HG02763 (cell line): Measurements from ENCODE around the gene ME1.

Experiments used
- ATAC-seq: cut with Tn5 transposase; IDR thresholded peaks from one replicate; pipeline ENCODE4 v1.9.1; 2021; ENCODE audit warnings: mild to moderate bottlenecking, moderate library complexity; ENCODE audit not compliant: unreplicated experiment

The ME1 gene

DNA sequence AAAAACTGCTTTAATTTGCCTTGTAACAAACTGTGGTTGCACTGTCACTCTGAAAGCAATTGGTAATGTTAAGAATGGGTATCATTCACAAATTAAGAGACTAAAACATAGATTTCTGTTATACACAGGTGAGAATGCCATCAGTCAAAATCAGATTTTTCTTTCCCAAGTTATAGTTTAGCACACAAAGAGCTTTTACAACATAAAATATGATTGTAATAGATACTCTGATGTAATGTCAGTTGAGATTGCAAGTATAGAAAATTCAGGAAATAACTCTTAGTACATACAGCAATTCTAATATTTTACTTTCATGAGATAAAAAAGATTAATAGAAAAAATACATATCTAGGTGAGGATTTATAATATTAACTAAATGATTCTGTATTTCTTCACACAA, 2.3 kb upstream of the ME1 start:
- ATAC-seq = no peak

DNA sequence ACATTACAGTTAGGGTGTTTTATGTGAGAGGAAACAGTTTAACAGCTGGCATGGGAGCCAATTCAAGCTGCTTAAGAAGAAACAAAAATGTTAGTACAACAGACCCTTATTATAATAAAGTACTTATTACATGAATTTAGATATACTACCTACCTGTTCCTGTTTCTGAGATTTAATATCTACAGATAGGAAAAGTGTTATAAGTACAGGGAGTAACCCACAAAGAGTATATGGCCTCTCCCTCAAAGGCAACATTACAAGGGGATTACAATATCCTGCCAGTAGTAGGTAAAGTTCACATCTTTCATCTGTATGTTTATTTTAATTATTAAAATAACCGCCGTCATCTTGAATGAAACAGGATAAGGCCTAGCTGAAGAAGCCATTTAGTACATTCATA, 1.8 kb upstream of the ME1 start:
- no peak for ATAC-seq

DNA sequence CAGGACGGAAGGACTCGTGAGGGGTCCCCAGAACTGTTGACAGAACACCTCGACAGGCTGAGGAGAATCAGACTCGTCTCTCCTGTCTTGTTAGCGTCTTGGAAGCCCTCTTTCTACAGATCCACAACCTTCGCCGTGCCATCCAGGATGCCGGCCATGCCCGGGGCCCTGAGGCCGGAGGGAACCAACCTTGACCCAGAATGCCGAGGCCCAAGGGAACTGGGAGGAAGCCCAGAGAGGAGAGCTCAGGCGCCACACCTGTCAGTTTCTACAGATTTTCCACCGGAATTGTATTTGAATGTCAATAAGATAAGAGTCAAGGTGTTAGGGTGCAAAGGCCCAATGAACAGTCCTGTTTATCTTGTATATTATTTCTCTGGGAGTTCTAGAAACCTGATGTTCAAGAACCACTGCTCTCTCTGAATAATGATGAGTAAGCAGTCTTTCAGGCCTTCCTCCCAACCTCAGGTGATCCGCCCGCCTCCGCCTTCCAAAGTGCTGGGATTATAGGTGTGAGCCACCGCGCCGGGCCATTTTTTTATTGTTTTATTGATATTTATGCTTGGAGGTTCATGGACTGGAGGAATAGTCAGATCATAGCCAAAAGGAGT, 799 bp upstream of the ME1 start:
- ATAC-seq = no peak

DNA sequence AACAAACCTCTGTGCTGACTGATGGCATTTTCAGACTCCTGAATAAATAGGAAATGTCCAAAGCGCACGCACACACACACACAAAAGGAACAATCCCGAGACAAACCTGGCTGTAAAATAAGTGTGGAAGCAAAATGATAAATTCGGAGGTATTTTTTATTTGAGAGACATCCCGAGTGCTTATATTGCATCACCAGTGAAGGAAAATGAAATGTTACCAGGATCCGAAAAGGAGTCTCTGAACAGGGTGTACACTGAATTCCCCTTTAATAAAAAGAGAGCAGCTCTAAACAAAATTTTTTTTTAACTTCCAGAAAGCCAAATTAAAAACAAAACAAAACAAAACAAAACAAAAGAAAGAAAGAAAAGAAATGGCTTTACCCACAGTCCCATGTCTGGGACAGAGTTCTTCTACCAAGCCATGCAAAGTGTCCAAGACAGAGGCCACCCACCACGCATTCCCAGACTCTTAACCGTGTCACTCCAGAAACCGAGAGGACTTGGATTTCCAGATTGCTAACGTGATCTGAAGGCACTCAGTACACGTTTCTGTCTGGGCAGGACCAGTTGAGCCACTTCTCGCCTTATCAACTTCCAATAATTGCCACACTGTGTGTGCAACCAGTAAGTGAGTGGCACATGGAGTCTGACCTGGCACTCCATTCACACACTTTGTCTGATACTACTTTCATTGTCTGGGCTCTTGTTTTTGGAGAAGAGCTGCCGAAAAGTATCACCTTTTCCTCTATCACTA, 817 bp downstream of the ME1 start:
- peak; percentile 2 for ATAC-seq

DNA sequence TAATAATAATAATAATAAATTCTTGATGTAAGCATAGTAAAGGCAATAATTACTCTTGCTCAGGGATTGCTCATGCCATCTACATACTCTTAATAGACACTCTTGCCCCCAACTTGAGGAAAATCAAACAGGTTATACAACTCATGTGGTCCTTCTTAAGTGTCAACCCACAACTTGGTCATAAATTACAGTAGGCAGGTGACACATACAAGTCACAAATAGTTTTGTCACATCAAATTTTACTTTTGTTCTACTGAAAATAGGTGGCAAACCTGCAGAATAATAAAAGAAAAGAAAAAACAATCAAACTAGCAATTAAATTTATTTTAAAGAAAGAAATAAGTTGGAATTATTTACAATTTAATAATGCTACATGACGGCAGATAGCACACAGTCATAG, 1.6 kb downstream of the ME1 start:
- ATAC-seq = no peak

DNA sequence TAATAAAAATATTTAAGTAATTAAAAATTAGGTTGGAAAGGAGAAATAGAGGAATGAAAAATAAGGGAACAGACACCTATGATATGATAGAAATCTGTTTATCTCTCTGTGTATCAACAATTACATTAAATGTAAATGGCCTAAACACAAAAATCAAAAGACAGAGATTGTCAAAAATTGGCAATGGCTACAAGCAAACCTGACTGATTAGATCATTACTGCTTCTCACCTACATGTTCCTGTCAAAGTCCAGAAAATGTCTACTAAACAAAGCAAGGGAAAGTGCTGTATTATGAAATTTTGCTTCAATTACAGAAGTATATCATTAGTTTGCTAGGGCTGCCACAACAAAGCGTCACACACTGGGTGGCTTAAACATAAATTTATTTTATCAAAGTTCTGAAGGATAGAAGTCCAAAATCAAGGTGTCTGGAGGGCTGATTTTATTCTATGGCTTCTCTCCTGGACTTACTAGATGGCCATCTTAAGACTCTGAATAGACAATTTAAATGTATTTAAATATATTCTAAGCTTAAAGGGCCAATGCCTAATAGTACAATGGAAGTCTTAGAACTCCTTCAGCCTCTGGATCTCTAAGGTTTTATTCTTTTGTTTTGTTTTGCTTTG, 6.3 kb downstream of the ME1 start:
- ATAC-seq = no peak

DNA sequence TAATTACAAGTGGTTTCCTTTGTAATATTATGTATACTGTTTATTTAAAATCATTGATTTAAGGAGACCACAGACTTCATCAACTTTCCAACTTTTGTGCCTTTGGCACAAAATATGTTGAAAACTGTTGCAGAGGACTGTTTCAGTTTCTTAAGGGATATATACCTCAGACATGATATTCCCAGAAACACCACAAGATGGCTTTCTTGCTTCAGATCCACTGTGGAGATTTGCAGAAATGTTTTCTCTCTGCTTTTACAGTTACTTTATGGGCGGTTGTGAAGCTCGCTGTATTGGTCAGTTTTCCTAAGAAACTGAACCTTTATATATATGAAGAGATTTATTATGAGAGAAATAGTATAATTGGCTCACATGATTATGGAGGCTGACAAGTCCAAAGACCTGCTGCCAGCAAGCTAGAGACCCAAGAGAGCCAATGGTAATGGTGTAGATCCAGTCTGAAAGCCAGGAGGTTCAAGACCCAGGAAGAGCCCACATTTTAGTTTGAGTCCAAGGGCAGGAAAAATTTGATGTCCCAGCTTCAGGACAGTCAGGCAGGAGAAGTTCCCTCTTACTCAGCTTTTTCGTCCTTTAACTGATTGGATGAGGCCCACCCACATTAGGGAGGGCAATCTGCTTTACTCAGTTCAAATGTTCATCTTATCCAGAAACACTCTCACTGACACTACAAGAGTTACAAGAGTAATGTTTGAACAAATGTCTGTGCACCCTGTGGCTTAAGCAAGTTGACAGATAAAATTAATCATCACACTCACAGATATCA, 12.8 kb downstream of the ME1 start:
- ATAC-seq = no peak

DNA sequence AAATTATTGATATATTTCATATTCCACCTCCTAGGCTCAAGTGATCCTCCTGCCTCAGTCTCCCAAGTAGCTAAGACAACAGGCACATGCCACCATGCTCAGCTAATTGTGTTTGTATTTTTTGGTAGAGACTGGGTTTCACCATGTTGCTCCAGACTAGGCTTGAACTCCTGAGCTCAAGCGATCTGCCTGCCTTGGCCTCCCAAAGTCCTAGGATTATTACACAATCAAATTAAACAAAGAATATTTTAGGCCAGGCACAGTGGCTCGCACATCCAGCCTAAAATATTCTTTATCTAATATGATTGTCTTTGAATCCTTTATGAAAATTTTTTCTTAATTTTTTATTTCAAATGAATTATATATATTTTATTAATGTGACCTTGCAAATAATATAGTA, 17.8 kb downstream of the ME1 start:
- ATAC-seq = no peak

DNA sequence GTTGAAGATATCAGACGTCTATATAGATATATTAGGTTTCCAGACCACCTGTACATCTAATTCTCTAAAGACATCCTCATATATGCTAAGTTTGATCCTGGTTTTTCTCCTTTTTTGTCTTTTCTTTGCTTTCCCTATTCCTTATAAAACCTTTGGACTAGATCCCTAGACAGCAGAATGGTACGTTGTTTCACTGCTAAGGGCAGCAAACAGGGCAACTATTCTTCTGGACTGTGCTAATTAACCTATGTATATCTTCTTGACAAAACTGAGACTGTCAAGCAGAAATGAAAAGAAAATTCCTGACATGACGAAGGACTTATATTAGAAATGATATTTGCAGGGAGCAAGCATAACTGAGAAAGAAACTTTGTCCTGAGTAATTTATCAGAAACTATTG, 19.1 kb downstream of the ME1 start:
- no peak for ATAC-seq

DNA sequence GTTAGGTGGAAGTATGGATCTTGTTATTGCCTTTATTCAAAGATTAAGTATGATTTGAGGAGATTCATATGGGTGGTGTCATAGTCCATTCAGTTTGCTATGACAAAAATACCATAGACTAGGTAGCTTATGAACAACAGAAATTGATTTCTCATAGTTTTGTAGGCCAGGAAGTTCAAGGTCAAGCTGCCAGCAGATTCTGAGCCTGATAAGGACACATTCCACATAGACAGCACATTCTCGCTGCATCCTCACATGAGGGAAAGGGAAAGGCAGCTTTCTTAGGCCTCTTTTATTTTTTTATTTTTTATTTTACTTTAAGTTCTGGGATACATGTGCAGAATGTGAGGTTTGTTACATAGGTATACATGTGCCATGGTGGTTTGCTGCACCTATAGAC, 27.7 kb downstream of the ME1 start:
- no peak for ATAC-seq

DNA sequence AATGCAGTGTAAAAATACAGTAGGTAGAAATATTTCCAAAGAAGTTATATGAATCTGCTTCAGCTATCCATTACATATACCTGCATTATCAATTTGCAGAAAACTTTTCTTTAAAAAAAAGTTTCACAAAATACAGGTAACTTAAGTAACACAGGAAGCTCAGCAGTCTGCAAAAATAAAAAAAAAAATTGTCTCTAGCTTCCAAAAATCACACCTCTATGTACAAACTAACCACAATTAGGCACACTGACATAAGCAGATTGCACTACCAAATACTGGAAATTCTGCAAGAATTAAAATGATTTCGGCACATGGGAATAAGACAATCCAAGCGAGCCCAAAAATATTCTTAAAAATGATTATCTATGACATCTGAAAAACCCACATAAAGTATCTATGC, 41.2 kb downstream of the ME1 start:
- no peak for ATAC-seq

DNA sequence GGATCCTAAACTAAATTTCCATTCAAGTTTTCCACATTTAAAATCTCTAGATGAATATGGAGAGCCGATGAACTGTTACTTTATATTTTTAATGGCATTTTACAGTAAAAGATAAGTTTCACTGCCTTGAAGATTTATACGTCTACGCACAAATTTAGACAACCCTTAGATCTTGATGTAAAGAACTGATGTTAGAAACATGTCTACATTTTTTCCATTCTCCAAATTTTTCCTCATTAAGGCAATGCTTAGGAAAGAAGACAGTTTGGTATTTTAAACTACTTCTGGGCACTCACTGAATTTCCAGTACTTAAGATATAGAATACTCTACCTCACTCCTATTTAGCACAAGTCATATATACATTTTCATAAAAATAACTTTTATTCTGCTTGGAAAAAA, 45.4 kb downstream of the ME1 start:
- ATAC-seq = no peak

DNA sequence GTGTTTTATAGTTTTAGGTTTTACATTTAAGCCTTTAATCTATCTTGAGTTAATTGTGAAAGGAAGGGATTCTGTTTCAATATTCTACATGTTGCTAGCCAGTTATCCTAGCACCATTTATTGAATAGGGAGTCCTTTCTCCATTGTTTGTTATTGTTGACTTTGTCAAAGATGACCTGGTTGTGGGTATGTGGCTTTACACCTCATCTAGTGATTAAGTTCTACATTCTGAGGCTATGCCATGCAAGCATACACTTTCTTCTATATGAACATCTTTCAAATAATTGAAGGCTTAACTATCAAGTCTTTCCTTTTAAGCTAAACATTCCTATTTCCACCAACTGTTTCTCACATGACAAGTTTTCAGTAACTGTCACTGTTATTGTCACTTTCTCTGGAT, 46.1 kb downstream of the ME1 start:
- ATAC-seq = no peak

DNA sequence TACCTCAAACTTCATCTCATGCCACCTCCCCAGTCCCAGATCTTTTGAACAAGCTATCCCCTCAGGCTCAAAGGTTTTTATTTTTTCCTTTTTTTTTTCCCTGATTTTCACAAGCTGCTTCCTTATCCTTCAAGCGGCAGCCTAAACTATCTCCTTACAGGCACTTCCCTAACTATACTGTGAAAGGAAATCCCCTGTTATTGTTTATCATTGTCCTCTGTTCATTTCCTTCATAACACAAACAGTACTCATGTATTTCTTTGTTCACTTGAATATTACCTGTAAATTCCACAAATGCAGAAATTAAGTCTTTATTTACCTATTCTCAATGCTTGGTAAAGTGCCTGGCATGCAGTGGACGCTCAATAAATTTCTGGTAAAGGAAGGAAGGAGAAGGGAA, 48.9 kb downstream of the ME1 start:
- no peak for ATAC-seq

DNA sequence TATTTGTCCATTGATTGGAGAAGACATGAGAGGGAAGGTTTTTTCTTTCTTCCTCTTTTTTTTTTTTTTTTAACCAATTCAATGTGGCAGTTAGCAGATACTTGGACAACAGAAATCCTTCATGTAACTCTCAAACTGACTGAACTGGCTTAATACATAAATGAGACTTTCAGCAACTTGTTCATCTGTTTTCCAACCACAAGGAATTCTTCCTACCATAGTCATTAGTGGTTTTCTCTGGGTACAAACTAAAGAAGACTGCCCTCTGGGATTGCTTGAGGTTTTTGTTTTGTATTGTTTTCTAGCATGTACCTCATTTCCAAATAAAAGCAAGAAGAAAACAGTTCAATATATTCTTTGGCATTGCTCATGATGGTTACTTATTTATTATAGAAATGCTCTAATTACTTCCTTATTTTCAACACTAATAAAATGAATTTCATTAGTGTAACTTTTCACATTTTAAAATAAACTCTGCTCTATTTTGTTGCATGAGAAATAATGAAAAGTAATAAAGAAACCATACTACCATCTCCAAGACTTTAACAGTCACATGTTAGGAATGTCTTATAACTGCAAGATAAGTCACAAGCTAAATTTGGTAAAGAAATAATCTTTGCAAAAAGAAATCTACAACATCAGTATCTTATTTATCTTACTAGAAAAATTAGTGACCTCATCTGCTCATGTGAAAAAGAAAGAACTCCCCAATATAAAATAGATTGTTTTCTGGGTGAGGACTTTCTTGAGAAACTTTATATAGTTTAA, 52.0 kb downstream of the ME1 start:
- ATAC-seq = no peak

DNA sequence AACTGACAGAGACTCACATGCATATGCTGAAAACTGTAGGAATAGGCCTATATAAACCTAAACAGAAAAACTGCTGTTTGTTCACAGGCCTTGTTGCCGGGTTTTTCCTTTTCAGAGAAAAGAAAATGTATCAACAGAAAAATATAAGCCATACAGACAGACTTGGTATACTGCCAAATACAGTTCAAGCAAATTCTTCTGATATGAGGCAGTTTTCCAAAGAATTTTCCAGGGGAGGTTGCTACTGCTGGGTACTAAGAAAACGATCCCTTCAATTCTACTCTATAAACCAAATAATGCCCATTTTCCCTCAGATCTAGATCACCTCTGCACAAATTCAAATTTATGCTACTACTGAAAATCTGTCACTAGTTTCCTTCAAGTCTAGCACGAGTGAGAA, 59.4 kb downstream of the ME1 start:
- ATAC-seq = no peak

DNA sequence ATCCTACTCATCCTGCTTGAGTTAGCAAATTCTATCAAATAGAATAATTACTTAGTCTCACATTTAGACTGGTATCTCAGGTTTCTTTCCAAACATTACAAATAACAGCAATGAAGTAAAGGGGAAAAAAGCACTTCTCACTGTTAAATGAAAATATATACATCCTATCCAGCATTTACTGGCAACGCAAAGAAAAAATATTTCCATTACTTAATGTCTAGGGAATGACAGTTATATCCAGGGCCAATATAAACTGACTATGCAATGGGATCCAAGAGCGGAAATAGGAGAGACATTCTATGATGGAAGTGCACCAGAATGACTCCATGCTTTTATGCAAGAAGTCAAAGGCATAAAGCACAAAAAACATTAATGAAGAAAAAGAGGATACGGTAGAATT, 60.3 kb downstream of the ME1 start:
- no peak for ATAC-seq

DNA sequence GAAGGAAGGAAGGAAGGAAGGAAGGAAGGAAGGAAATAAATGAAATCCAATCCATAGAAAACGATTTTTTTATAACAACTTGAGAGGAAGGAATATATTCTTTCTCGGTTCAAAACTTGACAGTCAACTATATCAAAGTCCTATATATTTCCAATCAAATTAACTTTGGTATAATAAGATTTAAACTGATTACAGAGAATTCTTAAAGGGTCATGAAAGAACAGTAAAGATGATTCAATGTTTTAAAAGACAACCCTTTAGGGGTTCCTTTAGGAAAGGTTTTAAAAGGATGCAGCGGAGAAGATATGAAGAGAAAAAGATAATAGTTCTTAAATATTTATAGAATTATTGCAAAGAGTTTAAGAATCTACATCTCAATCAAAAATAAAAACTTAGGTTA, 61.2 kb downstream of the ME1 start:
- ATAC-seq = no peak

DNA sequence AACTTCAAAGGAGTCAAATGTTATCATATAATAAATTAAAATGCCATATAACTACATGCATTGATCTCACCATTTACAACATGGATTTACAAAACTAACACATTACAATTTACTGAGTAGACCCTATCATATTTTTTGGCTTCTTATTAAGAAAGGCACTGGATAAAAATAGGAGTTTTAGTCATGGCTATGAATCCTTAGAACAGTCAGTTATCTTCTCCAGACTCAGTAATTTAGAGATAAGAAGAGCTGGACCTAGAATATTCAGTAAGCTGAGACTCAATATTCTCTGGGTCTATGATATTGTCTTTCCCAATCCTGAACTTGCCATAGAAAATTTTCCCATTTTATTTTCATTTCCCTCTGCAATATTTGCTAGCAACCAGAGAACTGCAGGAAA, 62.3 kb downstream of the ME1 start:
- no peak for ATAC-seq

DNA sequence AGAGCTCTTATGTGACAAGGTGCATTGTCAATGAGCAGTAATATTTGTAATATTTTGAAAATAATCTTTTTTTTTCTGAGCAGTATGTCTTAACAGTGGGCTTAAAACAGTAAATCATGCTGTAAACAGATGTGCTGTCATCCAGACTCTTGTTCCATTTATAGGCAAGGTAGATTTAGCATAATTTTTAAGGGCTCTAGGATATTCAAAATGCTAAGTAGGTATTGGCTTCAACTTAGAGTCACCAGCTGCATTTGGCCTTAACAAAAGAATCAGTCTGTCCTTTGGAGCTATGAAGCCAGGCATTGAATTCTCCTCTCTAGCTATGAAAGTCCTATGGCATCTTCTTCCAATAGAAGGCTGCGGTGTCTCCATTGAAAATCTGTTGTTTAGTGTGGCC, 63.7 kb downstream of the ME1 start:
- ATAC-seq = no peak

DNA sequence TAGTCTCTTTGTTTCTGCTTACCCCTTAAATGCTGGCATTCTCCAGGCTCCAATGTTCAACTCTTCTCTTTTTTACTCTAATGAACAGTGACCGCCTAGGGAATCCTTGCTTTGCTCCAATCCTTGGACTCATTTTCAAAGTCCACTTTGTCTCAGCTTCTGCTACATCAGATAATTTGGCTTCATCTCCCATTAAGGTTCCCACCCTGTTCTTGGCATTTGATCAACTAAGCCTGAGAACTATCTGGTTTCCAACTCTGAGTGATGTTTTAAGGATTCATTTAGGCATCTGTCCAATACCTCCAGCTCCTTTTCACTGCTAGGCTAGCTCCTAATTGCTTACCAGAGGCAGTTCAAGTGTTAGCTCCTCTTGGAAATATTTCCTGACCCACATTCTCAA, 64.9 kb downstream of the ME1 start:
- ATAC-seq = no peak
